ENCODE results near the gene MED9.
"Not testable (repeated sequence)": the region's sequence is repeated elsewhere in the genome, so short reads cannot be mapped to it uniquely, and the experiment has no call there.

The MED9 gene

GRCh38 chr17:17455173-17455572 is 21.6 kb upstream of the MED9 start:
- DNase-seq, result no peak

- DNase-seq, result no peak
These were observed 20.5 kb upstream of the MED9 start for GRCh38 chr17:17456251-17456650.

GRCh38 chr17:17457680-17458079 is 19.1 kb upstream of the MED9 start:
- no peak for DNase-seq

- DNase-seq, result no peak
These were observed 16.8 kb upstream of the MED9 start for GRCh38 chr17:17460038-17460437.

- no peak for DNase-seq
These were observed 14.6 kb upstream of the MED9 start for GRCh38 chr17:17462048-17462824.

GRCh38 chr17:17463821-17464220 is 13.0 kb upstream of the MED9 start:
- no peak for DNase-seq

GRCh38 chr17:17465878-17466277 is 10.9 kb upstream of the MED9 start:
- not testable (repeated sequence) for DNase-seq

GRCh38 chr17:17466511-17466910 is 10.3 kb upstream of the MED9 start:
- no peak for DNase-seq

GRCh38 chr17:17467016-17467415 is 9.8 kb upstream of the MED9 start:
- no peak for DNase-seq

GRCh38 chr17:17467720-17468119 is 9.1 kb upstream of the MED9 start:
- DNase-seq, result no peak

GRCh38 chr17:17468217-17469010 is 8.4 kb upstream of the MED9 start:
- no peak for DNase-seq

GRCh38 chr17:17469358-17469757 is 7.4 kb upstream of the MED9 start:
- no peak for DNase-seq

GRCh38 chr17:17469996-17470395 is 6.8 kb upstream of the MED9 start:
- DNase-seq, result peak in 2 of 4 experiments; percentile 45 to 48

- no peak for DNase-seq
These were observed 4.4 kb upstream of the MED9 start for GRCh38 chr17:17472333-17472920.

GRCh38 chr17:17474341-17474740 is 2.5 kb upstream of the MED9 start:
- DNase-seq, result no peak

GRCh38 chr17:17479209-17479608 is 2.4 kb downstream of the MED9 start:
- no peak for DNase-seq

- DNase-seq, result no peak
These were observed 3.9 kb downstream of the MED9 start for GRCh38 chr17:17480593-17481148.

GRCh38 chr17:17481860-17482259 is 5.1 kb downstream of the MED9 start:
- no peak for DNase-seq

- peak; percentile 23 to 57 (median 44) for DNase-seq
These were observed 7.7 kb downstream of the MED9 start for GRCh38 chr17:17484451-17484899.

- DNase-seq, result no peak
These were observed 8.6 kb downstream of the MED9 start for GRCh38 chr17:17485420-17485819.

GRCh38 chr17:17486416-17486815 is 9.6 kb downstream of the MED9 start:
- not testable (repeated sequence) for DNase-seq

GRCh38 chr17:17487998-17488397 is 11.2 kb downstream of the MED9 start:
- DNase-seq, result no peak

GRCh38 chr17:17491031-17491471 is 14.3 kb downstream of the MED9 start:
- no peak for DNase-seq

Measured in suppressor macrophage (primary cell).